GM21367 (cell line): ENCODE results near the gene SFXN3.

Experiments
- ATAC-seq: cut with Tn5 transposase; IDR thresholded peaks from one replicate; pipeline ENCODE4 v1.9.1; 2021; ENCODE audit not compliant: unreplicated experiment

Gene SFXN3

GRCh38 chr10:101014966-101015581 is 16.0 kb upstream of the SFXN3 start:
- ATAC-seq: no peak

GRCh38 chr10:101015582-101015973 is 15.5 kb upstream of the SFXN3 start:
- ATAC-seq: no peak

- no peak for ATAC-seq
Measured at GRCh38 chr10:101016814-101017213, 14.2 kb upstream of the SFXN3 start.

- ATAC-seq: no peak
Measured at GRCh38 chr10:101018118-101018599, 12.9 kb upstream of the SFXN3 start.

GRCh38 chr10:101018600-101019439 is 12.2 kb upstream of the SFXN3 start:
- ATAC-seq: no peak

GRCh38 chr10:101019440-101019703 is 11.7 kb upstream of the SFXN3 start:
- ATAC-seq: no peak

GRCh38 chr10:101020427-101021075 is 10.5 kb upstream of the SFXN3 start:
- no peak for ATAC-seq

- no peak for ATAC-seq
Measured at GRCh38 chr10:101021239-101021638, 9.8 kb upstream of the SFXN3 start.

- ATAC-seq: no peak
Measured at GRCh38 chr10:101021692-101022251, 9.3 kb upstream of the SFXN3 start.

- ATAC-seq: no peak
Measured at GRCh38 chr10:101022967-101023705, 7.9 kb upstream of the SFXN3 start.

- no peak for ATAC-seq
Measured at GRCh38 chr10:101027106-101027720, 3.8 kb upstream of the SFXN3 start.

GRCh38 chr10:101028446-101029337 is 2.3 kb upstream of the SFXN3 start:
- no peak for ATAC-seq

- no peak for ATAC-seq
Measured at GRCh38 chr10:101029520-101030295, 1.3 kb upstream of the SFXN3 start.

- ATAC-seq: no peak
Measured at GRCh38 chr10:101030496-101031127, 422 bp upstream of the SFXN3 start.

GRCh38 chr10:101031796-101032636 is 982 bp downstream of the SFXN3 start:
- no peak for ATAC-seq

- ATAC-seq: no peak
Measured at GRCh38 chr10:101032637-101033224, 1.7 kb downstream of the SFXN3 start.

GRCh38 chr10:101033276-101033675 is 2.2 kb downstream of the SFXN3 start:
- no peak for ATAC-seq
